HG03139 (cell line): Measurements from ENCODE around the gene CDC16.
A peak's percentile ranks its signal among the peaks of the same experiment; 100 is the strongest.

Experiments
- ATAC-seq: cut with Tn5 transposase; IDR thresholded peaks from one replicate; pipeline ENCODE4 v1.9.1; 2021; ENCODE audit not compliant: unreplicated experiment

The CDC16 gene

DNA sequence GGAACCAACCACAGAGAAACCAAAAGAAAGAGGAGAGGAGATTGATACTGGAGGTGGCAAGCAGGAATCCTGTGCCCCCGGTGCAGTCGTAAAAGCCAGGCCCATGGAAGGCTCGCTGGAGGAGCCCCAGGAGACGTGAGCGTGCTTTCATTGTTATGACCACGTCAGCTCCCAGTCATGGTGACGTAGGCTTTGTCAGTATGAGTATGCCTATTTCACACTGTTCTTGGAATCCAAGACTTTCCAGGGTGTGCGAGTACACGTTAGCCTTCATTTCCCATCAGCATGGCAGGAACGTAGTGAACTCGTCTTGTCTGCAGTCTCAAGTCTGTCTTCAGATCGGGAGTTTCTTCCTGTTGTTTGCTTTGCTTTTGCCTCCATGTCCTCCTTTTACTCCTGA is 64.2 kb downstream of the CDC16 start:
- ATAC-seq, result no peak

DNA sequence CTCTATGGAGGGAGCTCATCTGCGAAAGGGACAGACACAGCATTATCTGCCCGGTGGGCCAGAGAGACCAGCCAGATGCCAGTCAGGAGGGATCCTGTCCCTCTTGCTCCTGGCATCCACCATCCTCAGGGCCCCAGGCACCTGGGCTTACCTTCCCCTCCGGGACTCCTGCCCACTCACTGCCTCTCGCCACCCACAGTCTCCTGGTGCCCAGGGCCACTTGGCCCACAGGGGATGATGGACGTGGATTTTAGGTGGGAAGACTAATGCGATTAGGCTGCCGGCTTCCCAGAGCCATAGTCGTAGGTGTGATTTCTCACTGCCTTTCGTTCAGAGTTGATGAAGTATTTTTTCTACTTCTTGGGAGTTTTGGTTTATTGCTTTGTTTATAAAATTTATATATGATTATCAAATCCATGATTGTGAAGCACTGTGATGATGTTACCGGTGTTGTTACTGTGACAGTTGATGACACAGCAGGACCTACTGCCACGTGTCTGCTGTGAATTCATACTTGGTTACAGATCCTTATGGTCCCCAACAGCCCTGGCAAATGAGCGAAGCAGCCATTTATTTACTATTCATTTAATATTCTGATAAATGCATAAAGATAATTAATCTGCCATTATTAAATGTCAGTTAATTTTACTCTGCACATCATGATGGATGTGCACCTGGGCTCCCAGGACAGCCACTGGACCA is 65.1 kb downstream of the CDC16 start:
- ATAC-seq, result no peak

DNA sequence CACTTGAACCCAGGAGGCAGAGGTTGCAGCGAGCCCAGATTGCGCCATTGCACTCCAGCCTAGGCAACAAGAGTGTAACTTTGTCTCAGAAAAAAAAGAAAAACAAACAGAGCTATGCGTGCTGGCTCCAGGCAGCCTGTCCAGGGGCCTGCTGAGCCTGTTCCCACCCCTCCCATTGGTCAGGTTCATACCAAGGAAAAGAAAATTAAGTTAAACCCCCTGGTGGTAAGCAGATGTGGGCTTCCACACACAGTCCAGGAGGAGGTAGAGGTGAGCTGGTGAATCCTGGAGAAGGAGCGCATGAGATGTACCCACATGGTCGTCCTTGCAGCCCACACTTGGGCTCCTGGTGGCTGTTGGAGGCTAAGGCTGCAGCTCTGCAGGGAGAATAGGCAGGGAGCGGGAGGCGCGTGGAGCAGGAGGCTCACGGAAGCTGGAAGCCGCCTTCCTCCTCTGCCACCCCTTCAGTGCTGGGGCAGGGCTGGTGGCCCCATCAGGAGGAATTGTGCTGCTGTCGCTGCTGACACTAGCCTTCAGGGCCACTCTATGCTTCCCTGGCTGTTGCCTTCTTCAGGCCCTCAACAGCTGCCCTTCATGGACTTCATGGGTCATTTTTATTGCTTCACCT is 69.1 kb downstream of the CDC16 start:
- ATAC-seq, result no peak

DNA sequence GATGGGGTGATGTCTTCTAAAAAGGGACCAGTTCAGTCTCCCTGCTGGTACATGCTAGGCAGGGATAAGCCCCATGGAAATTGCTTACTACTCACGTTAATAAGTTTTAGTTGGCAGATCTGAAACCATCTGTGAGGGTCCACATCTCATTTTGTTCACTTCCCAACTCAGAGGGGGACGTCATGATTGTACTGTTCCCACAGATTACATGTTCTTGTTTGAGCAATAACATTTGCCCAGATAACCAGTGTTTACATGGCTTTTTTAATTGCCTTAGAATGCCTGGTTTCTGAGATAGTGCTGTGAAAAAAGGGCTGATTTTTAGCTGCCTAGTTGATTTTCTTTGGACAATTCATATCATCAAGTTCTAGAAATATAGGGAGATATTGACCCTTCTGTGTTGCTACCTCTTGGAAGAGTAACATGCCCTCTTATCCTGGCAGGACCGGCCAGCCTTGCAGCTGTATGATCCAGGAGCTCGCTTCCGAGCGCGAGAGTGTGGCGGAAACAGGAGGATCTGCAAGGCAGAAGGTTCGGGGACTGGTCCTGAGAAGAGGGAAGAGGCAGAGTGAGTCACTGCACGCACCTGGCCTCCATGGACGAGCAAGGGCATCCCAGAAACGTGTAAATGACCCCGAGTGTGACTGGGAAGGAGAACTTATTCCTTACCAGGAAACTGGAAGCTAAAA is 69.8 kb downstream of the CDC16 start:
- ATAC-seq, result no peak

DNA sequence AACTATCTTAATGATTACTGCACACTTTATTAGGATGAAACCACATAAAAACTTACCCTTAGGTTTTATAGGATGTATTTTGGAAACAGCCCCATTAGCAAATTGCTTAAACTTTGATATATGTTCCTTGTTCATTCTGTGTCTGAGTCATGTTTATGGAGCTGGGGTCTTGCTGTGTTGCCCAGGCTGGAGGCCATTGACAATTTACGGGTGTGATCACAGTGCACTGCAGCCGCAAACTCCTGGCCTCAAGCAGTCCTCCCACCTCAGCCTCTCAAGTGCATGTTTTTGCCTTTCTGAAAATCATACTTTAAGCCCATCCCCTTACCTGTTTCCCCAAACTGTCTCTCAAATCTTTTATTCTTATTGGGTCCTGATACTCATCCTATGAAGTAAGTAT is 74.4 kb downstream of the CDC16 start:
- no peak for ATAC-seq

DNA sequence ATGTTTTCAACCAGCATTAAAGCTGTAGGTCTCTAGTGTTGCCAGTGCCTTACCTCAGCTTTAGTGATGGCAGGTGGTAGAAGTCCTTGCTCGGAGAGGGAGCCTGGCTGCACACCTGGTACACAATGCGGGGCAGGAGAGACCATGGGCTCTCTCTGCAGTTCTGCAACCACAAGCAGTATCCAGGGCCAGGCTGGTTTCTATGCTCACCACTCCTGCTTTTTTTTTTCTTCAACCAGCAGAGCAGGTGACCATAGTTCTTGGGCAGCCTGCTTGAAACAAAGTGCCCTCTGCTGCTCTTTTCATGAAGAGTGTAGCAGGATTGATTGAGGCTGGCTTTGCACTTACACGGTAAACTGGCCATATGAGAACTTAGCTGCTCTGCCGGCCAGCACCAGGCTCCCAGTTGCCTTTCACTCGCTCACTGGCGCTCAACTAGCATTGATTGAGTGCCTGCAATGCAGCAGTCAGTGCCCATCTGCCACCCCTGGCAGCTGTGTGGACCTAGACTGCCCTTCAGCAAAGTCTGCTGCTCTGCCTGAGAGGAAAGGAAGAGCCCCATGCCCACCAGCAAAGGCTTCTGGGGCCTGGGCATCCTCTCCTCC is 75.2 kb downstream of the CDC16 start:
- ATAC-seq, result no peak

DNA sequence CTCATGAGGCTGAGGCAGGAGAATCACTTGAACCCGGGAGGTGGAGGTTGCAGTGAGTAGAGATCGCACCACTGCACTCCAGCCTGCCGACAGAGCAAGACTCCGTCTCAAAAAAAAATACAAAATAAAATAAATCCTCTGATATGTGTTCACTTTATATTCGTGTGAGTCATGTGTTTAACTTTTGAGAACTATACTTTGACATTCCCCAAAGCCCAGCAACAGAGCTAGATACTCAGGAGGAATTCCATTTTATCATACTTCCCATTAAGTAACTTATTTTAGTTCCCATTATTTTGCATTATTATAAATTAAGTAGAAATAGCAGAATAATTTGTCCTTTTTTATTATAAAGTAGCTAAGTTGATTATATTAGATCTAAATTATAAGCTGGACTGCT is 76.3 kb downstream of the CDC16 start:
- ATAC-seq, result no peak

DNA sequence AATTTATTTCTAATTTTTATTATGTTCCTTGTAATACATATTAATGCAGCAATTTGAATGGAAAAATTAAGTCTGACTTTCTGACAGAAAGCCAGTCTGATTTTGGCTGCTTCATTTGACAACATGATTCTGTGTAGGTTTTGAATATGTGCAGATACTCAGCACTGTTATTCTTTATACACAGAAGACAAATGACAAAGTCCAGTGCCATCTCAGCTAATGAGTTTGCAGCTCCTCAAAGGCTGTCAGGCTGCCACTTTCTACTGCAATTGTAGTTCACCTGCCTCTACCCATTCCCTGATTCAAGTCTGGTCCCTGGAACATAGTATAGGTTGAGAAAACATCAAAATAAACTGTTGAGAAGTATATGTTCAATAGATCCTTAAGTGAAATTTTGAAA is 76.7 kb downstream of the CDC16 start:
- no peak for ATAC-seq

DNA sequence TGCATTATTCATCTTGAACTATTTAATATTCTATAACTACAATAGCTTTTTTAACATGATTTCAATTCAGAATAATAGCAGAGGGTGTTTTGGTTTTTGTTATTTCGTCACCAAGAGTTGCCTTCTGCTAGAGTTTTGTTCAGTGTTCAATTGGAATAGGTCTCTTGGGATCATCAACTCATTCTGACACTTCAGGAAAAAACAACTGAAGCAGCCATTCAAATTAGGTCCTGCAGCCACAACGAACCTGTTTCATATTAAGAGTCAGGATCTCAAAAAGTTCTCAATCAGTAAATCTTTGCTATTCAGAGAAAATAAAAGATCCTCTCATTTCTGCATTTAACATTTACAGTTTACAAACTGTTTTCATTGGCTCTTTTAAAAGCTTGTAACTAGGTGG is 77.2 kb downstream of the CDC16 start:
- ATAC-seq, result no peak

DNA sequence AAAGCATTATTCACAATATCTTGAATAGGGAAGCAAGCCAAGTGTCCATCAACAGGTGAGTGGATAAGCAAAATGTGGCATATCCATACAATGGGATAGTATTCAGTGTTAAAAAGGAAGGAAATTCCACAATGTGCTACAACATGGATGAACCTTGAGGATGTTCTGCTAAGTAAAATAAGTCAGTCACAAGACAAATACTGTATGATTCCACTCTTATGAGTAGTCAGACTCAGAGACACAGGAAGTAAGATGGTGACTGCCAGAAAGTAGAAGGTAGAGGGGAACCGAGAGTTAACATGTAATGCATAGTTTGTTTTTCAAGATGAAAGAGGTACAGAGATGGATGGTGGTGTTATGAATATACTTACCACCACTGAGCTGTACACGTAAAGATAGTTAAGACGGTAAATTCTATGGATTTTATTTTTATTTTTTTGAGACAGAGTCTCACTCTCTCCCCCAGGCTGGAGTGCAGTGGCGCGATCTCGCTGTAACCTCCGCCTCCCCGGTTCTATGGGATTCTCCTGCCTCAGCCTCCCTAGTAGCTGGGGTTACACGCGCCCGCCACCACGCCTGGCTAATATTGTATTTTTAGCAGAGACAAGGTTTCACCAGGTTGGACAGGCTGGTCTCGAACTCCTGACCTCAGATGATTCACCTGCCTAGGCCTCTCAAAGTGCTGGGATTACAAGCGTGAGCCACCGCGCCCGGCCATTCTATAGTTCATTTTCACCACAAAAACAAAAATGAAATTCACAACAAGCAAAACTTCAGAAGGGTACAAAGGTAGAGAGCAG is 78.6 kb downstream of the CDC16 start:
- ATAC-seq, result no peak

DNA sequence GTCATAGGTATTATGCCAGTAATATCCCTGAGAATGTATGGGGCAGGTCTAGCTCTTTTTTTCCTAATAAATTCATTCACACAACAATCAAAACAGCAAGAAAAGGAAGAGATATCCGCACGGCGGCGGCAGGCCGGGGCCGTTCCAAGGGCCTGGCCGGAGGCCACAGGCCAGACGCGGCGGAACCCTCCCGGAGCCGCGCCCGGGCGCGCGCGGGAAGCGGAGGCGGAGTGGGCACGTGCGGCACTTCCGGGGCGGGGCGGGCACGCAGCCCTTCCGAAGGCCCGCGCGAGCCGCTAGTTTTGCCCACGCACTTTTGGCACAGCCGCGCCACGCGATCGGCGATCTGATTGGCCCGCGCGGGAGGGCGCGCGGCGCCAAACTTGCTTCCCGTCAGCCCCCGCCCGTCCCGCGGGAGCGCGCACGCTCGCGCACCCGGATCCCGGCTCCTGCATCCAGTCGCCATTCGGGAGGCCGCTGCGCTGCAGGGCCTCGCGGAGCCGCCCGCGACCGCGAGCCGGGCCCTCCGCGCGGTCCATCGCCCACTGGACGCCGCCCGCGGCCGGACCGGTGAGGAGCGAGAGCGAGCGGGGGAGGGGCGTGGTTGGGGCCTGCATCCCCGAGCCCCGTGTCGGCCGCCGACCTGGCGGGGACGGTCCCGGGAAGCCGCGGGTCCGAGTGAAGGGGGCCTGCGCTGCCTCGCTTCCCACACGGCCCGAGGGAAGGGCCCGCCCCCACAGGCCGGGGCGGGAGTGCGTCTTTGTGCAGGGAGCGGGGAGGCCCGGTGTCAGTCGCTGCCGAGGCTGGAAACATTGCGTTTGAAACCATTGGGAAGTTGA is 79.6 kb downstream of the CDC16 start, which contains the start of gene CHAMP1:
CHAMP1 (plus strand) TSS at position 430 of the 839 bp plus-strand sequence. CDS start 9,340 bp downstream, outside the sequence.
- ATAC-seq, result peak; percentile 84

DNA sequence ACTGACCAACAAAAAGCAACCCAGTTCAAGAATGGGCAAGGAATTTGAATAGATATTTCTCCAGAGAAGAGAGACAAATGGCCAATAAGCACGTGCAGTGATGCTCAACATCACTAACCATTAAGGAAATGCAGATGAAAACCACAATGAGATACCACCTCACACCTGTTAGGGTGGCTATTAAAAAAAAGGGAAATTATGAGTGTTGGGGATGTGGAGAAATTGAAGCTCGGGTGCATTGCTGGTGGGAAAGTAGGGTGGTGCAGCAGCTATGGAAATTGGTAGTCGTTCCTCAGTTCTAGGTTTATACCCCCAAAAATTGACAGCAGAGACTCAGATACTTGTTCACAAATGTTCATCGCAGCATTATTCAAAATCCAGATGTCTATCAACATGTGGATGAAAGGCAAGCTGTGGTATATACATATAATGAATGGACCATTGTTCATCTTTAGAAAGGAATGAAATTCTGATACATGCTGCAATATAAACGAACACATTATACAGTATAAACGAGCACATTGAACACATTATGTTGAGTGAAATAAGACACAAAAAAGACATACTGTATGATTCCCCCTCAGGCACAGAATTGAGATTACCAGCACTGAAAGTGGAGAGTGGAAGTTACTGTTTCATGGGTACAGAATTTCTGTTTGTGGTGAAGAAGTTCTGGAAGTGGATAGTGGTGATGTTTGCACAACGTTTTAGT is 80.5 kb downstream of the CDC16 start:
- ATAC-seq, result no peak

DNA sequence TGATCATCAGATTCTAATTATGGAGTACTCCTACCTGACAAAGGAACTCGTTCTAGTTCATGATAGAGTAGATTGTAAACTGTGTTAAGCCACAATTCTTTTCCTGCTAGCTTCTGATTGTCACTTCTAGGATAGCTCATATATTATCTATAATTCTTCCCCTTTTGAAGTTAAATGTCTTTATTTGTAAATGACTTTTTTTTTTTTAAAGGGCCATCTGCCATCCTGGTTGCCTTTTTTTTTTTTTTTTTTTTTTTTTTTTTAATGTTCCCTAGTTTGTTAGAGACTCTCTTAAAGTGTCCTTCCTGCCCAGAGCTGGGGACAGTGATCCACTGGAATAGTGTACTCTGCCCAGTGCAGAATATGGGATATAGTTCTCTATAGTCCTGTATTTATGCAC is 83.9 kb downstream of the CDC16 start:
- ATAC-seq, result no peak

DNA sequence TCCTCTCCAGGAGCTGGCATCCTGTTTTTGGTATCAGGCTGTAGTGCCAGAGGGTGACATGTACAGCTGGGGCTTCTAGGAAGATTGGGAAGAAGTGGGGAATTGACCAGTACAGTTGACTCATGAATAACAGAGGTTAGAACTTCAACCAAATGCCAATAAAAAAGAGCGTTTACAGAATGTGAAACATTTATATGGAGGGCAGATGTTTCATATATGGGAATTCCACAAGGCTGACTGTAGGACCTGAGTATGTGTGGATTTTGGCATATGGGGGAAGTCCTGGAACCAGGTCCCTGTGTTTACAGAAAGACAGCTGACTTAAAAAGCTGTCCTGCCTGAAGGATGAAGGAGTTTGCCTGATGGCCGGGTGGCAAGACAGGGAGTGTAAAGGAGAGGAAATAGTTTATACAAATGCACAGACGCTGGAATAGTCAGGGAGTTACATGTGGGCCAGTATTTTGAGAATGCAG is 84.8 kb downstream of the CDC16 start:
- no peak for ATAC-seq

DNA sequence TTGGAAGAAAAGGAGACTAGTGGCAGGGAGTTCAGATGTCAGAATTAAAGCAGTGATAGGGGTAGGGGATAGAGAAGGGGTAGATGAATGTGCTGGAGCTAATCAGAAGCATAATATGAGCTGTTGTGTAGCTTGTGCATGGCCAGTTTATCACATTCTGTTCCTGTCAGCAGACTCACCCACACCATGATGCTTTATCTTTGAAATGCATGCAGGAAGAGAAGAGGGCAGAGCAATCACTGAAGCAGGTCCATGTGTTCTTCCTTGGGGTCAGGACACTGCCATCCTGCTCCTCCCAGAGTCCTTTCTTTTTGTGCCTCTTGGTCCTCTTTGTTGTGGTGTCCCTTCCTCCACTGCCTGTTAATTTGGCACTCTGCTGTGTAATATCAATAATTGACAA is 85.4 kb downstream of the CDC16 start:
- ATAC-seq, result no peak

DNA sequence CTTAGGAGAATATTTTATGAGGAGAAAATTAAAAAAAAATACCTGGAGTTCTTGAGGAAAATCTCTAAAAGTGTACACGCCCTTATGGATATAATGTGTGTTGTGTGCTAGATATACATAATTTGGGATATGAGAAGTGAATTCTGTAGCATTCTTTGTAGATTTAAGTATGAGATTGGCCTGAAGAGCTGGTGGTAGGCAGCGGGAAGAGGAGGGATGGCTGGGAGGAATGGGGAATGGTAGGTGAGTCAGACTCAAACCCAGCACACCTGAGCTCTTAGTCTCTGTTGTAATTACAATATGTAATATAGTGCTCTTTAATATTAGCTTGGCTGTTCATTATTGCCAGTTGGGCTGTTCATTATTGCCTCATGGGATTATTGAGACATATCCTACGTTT is 86.6 kb downstream of the CDC16 start:
- ATAC-seq, result no peak
